ENCODE results near the gene HNRNPC.
"Not testable (repeated sequence)": the region's sequence is repeated elsewhere in the genome, so short reads cannot be mapped to it uniquely, and the experiment has no call there.

The HNRNPC gene

DNA sequence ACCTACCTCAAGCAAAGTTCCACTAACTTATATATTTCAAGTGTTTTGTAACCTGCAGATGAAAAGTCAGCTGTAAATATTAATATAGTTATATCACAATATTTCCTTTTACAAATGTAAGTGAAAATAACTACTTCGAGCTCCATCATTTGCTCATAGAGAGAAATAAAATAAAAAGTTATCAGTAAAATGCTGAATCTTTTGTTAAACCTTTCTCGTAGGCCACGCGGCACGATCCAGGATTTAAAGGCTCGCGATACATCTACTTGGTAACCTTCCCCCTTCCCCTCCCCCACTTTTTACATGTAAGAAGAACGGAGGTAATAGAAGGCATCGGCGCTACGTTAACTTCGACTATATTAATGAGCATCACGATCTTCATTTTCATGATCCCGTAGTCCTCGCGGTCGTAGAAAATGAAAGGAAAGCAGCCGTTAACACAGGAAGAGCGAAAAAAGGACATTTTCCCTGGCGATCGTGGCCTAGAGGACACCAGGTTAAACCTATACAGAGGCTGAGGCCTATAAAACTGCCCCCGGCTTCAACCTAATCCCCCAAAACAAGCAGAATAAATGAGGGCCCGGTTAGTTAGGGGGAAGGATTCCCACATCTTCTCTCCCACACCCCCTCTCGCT lies 508 bp downstream of the HNRNPC start:
- no peak for DNase-seq

GRCh38 chr14:21267886-21268616 lies 1.2 kb downstream of the HNRNPC start:
- no peak for DNase-seq

DNA sequence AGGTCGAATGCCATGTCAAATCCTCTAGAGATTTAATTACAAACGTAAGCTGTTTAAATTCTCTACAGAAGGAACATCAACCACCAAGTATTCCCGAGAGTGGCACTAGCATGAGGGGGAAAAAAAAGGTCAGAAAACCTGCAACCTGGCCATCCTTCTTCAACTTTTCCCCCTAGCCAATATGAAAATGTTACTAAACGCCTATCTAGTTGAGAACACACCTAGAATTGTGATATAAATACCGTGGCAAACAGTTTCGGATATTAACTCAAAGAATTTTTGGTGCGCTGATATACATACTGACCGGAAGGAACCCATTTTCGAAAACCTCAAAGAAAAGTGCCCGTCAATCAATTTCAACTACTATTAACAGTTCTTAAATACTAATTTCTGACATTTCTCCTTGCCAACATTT lies 1.8 kb downstream of the HNRNPC start:
- DNase-seq: no peak

DNA sequence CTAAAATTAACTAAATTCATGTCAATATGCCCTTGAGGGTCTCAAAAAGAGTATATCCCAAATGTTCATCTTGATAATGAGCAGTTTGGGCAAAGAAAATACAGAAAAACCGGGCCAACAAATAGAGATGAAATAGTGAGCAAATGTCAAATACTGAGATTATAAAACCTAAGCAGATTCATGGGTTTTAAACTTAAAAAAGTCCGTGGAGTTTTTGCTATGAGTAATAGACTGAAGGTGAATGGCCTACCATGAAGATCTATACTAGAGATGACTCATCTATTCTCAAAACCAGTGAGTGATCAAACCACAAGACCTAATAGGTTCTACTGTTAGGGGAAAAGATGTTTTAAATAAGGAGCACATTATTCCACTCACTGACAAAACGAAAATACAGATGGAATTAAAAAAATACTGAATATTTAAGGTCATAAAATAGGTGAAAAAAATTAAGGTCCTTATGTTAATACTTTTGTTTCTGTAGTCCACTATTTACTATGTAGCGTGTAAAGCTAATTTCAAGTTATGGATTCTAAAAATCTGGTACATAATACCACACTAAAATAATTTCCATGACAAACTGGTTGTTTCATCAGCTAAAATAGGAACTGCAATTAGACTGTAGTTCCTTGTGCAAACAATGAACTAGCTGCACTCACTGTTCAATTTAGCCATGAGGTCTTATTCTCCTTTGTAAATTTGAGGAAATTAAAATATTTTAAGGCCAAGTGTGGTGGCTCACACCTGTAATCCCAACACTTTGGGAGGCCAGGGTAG lies 5.0 kb downstream of the HNRNPC start:
- no peak for DNase-seq

- no peak for DNase-seq
Observed at GRCh38 chr14:21263284-21264024, 5.8 kb downstream of the HNRNPC start.

DNA sequence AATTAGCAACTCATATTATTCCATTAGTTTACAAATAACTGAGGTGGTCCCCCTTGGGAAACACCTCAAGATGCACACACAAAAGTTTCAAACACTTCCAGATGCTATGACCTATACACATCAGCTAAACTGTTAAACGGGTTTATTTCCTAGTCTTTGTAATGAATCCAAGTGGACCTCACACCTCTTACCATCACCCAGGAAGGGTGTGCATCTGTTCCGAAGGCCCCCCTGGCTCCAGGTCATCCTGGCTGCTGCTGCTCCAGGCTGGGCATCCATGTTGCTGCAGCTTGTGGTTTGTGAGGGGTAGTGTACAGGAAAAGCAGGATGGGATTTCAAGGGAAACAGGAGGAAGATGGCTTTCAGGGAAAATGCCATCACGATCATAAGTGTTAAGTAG lies 6.8 kb downstream of the HNRNPC start:
- no peak for DNase-seq

GRCh38 chr14:21261824-21262223 lies 7.4 kb downstream of the HNRNPC start:
- DNase-seq: no peak

DNA sequence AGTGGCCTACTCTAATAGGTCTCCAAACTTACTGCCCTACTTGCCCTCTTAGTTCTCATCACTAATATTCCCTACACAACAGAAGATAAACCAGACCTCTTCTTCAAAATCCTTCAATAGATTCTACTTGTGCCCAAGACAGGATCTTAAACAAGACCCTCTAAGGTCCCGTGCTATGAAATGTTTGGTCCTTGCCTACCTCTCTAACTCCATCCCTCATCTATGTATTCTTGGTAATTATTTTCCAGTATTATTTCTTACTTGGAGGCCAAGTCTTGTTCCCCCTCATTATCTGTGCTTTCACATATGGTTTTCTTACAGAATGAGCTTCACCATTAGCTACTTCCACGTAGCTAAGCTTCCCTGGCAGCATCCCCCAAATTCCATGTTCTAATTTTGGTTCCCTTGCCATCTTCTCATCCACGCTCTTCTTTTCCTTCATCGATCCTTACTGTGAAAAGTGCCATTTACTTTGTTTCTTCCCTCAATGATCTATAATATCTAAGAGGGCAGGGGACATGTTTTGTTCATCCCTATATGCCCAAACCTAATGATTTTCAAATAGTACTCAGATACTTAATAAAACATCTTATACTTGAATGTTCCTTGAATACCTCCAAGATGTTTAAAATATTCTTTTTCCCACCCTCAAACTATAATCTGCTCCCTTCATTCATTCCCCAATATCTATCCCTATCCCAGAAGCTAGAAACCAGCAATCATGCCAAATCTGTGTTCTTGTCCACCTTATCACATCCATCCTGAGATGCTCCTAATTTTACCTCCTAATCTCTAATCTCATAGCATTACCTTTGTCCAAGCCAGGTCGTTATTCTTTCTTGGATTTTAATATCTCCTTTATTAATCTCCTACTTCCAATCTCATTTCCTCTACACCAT lies 10.1 kb downstream of the HNRNPC start:
- DNase-seq: no peak

DNA sequence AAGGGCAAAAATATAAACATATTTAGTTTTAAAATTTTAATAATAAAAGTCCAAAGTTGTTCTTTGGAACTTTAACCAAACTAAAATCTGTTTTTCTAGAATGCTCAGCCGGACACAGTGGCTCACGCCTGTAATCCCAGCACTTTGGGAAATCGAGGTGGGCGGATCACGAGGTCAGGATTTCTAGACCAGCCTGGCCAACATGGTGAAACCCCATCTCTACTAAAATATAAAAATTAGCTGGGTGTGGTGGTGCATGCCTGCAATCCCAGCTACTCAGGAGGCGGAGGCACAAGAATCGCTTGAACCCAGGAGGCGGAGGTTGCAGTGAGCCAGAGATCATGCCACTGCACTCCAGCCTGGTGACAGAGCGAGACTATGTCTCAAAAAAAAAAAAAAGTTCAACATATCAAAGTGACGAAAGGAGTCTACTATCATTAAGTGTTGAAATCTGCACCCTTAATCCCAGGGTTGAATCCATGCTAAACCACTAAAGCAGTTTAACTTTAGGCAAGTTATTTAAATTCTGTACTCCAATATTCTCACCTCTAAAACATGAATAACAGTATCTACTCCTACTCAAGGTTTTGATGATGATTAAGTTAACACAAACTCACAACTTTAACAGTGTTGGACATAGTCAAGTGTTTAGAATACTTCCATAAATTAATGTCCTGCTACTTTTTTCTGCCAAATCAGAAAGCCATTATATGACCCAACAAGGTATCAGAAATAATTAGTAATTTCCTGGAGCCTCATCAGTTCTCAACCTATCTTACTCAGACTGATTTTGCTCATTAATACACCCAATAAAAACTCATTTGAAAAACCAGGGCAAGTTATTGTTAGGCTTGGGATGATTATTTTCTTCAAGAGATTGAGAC lies 11.0 kb downstream of the HNRNPC start:
- no peak for DNase-seq

GRCh38 chr14:21257394-21257909 lies 11.8 kb downstream of the HNRNPC start:
- DNase-seq: no peak

DNA sequence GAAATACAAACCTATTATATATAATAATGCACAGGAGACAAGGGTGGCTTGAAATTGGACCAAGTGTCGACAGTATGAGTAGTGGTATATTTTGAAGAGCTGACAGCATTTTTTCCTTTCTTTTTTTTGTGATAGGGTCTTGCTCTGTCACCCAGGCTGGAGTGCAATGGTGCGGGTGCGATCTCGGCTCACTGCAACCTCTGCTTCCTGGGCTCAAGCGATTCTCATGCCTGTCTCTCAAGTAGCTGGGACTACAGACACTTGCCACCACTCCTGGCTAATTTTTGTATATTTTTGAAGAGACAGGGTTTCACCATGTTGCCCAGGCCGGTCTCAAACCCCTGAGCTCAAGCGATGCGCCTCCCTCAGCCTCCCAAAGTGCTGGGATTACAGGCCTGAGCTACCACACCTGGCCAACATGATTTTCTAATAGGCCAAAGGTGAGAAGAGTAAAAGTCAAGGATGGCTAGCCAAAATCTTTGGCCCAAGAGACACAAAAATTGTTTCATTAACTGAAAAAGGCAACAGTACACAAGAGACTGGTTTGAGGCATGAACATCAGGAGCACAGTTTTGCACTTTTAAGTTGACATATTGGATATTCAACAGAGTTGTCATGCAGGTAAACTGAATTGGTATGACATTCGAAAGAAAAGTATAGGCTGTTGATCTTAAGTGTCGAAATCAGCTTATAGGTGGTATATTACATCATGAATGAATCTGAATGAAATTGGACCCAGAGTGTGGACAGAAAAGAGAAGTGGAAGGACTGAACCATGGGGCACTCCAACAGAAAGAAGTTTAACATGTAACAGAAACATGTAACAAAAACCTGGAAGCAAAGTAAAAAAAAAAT lies 12.5 kb downstream of the HNRNPC start:
- no peak for DNase-seq

DNA sequence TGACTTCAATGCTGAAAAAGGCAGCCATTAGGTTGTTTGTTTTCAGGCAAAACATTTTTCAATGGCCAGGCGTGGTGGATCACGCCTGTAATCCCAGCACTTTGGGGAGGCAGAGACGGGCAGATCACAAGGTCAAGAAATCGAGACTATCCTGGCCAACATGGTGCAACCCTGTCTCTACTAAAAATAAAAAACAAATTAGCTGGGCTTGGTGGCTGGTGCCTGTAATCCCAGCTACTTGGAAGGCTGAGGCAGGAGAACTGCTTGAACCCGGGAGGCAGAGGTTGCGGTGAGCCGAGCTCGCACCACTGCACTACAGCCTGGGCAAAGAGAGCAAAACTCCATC lies 13.2 kb downstream of the HNRNPC start:
- not testable (repeated sequence) for DNase-seq

DNA sequence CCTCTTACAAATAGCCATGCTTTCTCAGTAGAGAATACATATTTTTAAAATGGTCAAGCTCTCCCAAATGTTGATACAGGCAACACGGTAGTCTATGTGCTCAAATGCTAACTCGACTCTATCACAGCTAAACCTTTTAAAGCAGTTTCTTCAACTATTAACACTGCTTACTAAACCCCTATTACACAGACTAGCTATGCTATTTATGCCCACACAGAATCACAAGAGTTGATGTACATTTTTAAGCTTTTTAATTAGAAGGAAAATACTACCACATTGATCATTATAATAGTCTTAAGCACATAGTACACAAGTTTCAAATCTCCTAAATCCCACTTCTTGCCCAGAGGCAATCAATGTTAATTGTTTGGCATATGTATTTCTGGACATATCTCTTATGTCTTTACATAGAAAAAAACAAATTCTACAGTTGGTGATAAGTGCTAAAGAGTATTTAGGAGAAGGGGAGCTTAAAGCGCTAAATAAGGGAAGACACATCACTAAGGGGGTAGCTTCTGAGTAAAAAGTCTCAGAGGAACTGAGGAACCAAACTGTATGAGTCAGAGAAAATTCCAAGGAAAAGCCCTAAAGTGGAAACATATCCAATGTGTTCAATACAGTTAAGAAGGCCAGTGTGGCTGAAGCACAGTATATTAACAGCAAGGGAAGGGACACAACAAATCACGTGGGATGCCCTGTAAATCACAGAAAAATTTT lies 13.7 kb downstream of the HNRNPC start:
- DNase-seq: no peak

GRCh38 chr14:21252149-21252548 lies 17.1 kb downstream of the HNRNPC start:
- DNase-seq: no peak

GRCh38 chr14:21251215-21251614 lies 18.0 kb downstream of the HNRNPC start:
- DNase-seq: no peak

- DNase-seq: no peak
Observed at GRCh38 chr14:21248739-21249411, 20.4 kb downstream of the HNRNPC start.

DNA sequence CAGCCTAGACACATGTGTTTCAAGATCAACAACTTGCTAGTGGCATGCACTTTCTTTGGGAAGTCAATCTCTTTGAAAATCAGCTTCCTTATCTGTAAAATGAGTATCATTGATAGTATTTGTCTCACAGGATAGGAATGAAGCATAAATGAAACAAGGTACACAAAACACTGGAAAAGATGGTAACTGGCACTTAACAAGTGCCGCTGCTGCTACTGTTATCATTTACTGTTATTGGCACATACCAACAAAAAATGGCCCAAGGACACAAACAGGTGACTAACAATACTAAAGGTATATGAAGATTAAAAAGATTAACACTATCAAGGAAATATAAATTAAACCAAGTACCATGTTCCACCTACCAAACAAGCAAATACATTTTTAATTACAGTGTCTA lies 20.9 kb downstream of the HNRNPC start:
- DNase-seq: no peak

GRCh38 chr14:21245813-21246212 lies 23.4 kb downstream of the HNRNPC start:
- no peak for DNase-seq

GRCh38 chr14:21244544-21244943 lies 24.7 kb downstream of the HNRNPC start:
- DNase-seq: no peak
